KMS-11 (cell line): ENCODE measurements around the gene CD33.

Experiments
- H2AFZ ChIP-seq: fragments of 200-600 bp; sonication (generic); 2 replicates; pipeline ENCODE4 v1.6.1; 2016; ENCODE audit warnings: antibody characterized with exemption, mixed run types, low read depth
- H3K27ac ChIP-seq: fragments of 200-600 bp; sonication (generic); 2 replicates; pipeline ENCODE4 v1.6.1; 2016; ENCODE audit warnings: mild to moderate bottlenecking, mixed run types
- H3K27me3 ChIP-seq: fragments of 200-600 bp; sonication (generic); 2 replicates; pipeline ENCODE4 v1.6.1; 2017; ENCODE audit warnings: mild to moderate bottlenecking, low read depth, mixed run types, moderate library complexity; ENCODE audit not compliant: insufficient read depth
- H3K36me3 ChIP-seq: fragments of 200-600 bp; sonication (generic); 2 replicates; pipeline ENCODE4 v1.6.1; 2017; ENCODE audit warnings: mild to moderate bottlenecking, mixed run types; ENCODE audit not compliant: insufficient read depth
- H3K4me1 ChIP-seq: fragments of 200-600 bp; sonication (generic); 2 replicates; pipeline ENCODE4 v1.6.1; 2016; ENCODE audit warnings: mild to moderate bottlenecking, low read depth, mixed run types; ENCODE audit not compliant: poor library complexity, severe bottlenecking
- H3K4me2 ChIP-seq: fragments of 200-600 bp; sonication (generic); 2 replicates; pipeline ENCODE4 v1.7.0; 2016; ENCODE audit warnings: mild to moderate bottlenecking, mixed run types
- H3K4me3 ChIP-seq: fragments of 200-600 bp; sonication (generic); IDR thresholded peaks from 2 replicates; pipeline ENCODE4 v1.6.1; 2017; ENCODE audit warnings: low read depth, low read length, mixed read lengths; ENCODE audit not compliant: insufficient read depth
- H3K79me2 ChIP-seq: fragments of 200-600 bp; sonication (generic); 2 replicates; pipeline ENCODE4 v1.6.1; 2016; ENCODE audit warnings: low read depth, mixed run types; ENCODE audit not compliant: insufficient read depth
- H3K9ac ChIP-seq: fragments of 200-600 bp; sonication (generic); 2 replicates; pipeline ENCODE4 v1.6.1; 2016; ENCODE audit warnings: mild to moderate bottlenecking, mixed run types
- H4K20me1 ChIP-seq: fragments of 200-600 bp; sonication (generic); 2 replicates; pipeline ENCODE4 v1.6.1; 2016; ENCODE audit warnings: mild to moderate bottlenecking, mixed run types; ENCODE audit not compliant: insufficient read depth
- CTCF ChIP-seq: fragments of 200-600 bp; sonication (generic); conservative IDR thresholded peaks from 2 replicates; pipeline ENCODE4 v1.6.1; 2017; ENCODE audit warnings: low read depth, mild to moderate bottlenecking, antibody characterized with exemption, low read length, moderate library complexity, mixed read lengths

The CD33 gene

GRCh38 chr19:51185069-51185867 lies 39.6 kb upstream of the CD33 start:
- Histone ChIP-seq H3K9ac (no peak overlapping the region), H3K4me2 (no peak overlapping the region), H3K27ac (no peak overlapping the region), H3K27me3 (peaks cover 5% of the 10 kb centered on the region; the same call in 1 of the 2 replicates), H3K79me2 (no peaks in the 10 kb centered on the region), H3K36me3 (no peaks in the 10 kb centered on the region), H4K20me1 (no peaks in the 10 kb centered on the region), H3K4me1 (no peaks in the 10 kb centered on the region), H3K4me3 (no peak overlapping the region), H2AFZ (no peak overlapping the region)
- TF ChIP-seq CTCF = no peak

GRCh38 chr19:51185868-51186215 lies 39.0 kb upstream of the CD33 start:
- Histone ChIP-seq H3K4me3 (no peak overlapping the region), H3K79me2 (no peaks in the 10 kb centered on the region), H4K20me1 (no peaks in the 10 kb centered on the region), H2AFZ (no peak overlapping the region), H3K4me2 (no peak overlapping the region), H3K27me3 (peaks cover 5% of the 10 kb centered on the region; the same call in 1 of the 2 replicates), H3K4me1 (no peaks in the 10 kb centered on the region), H3K27ac (no peak overlapping the region), H3K9ac (no peak overlapping the region), H3K36me3 (no peaks in the 10 kb centered on the region)
- no peak for TF ChIP-seq CTCF

GRCh38 chr19:51186323-51186722 lies 38.6 kb upstream of the CD33 start:
- H3K4me3 ChIP-seq = no peak overlapping the region
- H3K9ac ChIP-seq = no peak overlapping the region
- no peak overlapping the region for H2AFZ ChIP-seq
- no peak overlapping the region for H3K27ac ChIP-seq
- no peak overlapping the region for H3K4me2 ChIP-seq
- no peak for TF ChIP-seq CTCF
- no peaks in the 10 kb centered on the region for H3K36me3 ChIP-seq
- no peaks in the 10 kb centered on the region for H3K79me2 ChIP-seq
- no peaks in the 10 kb centered on the region for H4K20me1 ChIP-seq
- no peaks in the 10 kb centered on the region for H3K4me1 ChIP-seq
- H3K27me3 ChIP-seq = peaks cover 5% of the 10 kb centered on the region; the same call in 1 of the 2 replicates

GRCh38 chr19:51187395-51188226 lies 37.3 kb upstream of the CD33 start:
- H3K4me1 ChIP-seq = no peaks in the 10 kb centered on the region
- no peaks in the 10 kb centered on the region for H3K79me2 ChIP-seq
- no peak overlapping the region for H3K4me3 ChIP-seq
- H3K4me2 ChIP-seq = no peak overlapping the region
- H2AFZ ChIP-seq = no peak overlapping the region
- H3K9ac ChIP-seq = no peak overlapping the region
- no peak for TF ChIP-seq CTCF
- H3K27ac ChIP-seq = no peak overlapping the region
- H4K20me1 ChIP-seq = no peaks in the 10 kb centered on the region
- H3K27me3 ChIP-seq = peaks cover 5% of the 10 kb centered on the region; the same call in 1 of the 2 replicates
- no peaks in the 10 kb centered on the region for H3K36me3 ChIP-seq
